A673 (cell line): ENCODE measurements around the gene GPR78. TPM values are rescaled to one million over a fixed set of nuclear protein-coding genes. Genes with fewer than 3 reads are reported as not detected.

Experiments used
- BruUV-seq: library from RNA; stranded (reverse); fragments of 400-500 nt; replicated peaks from 2 replicates; lab custom pipeline; 2021; lab: Mats Ljungman, UMichigan
- CTCF ChIA-PET: fragments of 300-600 bp; sonication (Branson Sonifier 250); formaldehyde crosslinking; loops from one replicate; lab custom pipeline; 2022; ENCODE audit warnings: antibody characterized with exemption; lab: Charles Lee
- POLR2A ChIA-PET: fragments of 300-600 bp; sonication (Branson Sonifier 250); formaldehyde crosslinking; loops from one replicate; lab custom pipeline; 2022; ENCODE audit warnings: antibody characterized with exemption; ENCODE audit not compliant: low non-redundant PET; lab: Charles Lee
- DNase-seq: peaks from one replicate; pipeline ENCODE4 v3.0.0-alpha.2; 2015; ENCODE audit warnings: low spot score
- H3K27ac ChIP-seq: fragments of 200-600 bp; sonication (generic); 2 replicates; pipeline ENCODE4 v1.5.1; 2016; ENCODE audit warnings: mixed run types, low read depth, mild to moderate bottlenecking, mixed read lengths, antibody characterized with exemption, low read length; ENCODE audit not compliant: poor library complexity, severe bottlenecking
- H3K27me3 ChIP-seq: fragments of 200-600 bp; sonication (generic); replicated peaks from 2 replicates; pipeline ENCODE4 v1.6.1; 2017; ENCODE audit warnings: mixed run types, low read depth, mild to moderate bottlenecking, mixed read lengths, antibody characterized with exemption, low read length; ENCODE audit not compliant: insufficient read depth, poor library complexity
- H3K36me3 ChIP-seq: fragments of 200-600 bp; sonication (generic); 2 replicates; pipeline ENCODE4 v1.6.1; 2016; ENCODE audit warnings: mixed run types, mild to moderate bottlenecking, mixed read lengths, antibody characterized with exemption, low read length; ENCODE audit not compliant: insufficient read depth, poor library complexity, severe bottlenecking
- H3K4me1 ChIP-seq: fragments of 200-600 bp; sonication (generic); 2 replicates; pipeline ENCODE4 v1.6.1; 2017; ENCODE audit warnings: mixed run types, mild to moderate bottlenecking, mixed read lengths, antibody characterized with exemption, low read length; ENCODE audit not compliant: insufficient read depth, poor library complexity, severe bottlenecking
- H3K4me3 ChIP-seq: fragments of 200-600 bp; sonication (generic); 2 replicates; pipeline ENCODE4 v1.5.1; 2016; ENCODE audit warnings: low read depth, mixed run types, mild to moderate bottlenecking, mixed read lengths, low read length; ENCODE audit not compliant: poor library complexity, severe bottlenecking
- H3K9me3 ChIP-seq: fragments of 200-600 bp; sonication (generic); 2 replicates; pipeline ENCODE4 v1.6.1; 2016; ENCODE audit warnings: mixed run types, low read depth, mild to moderate bottlenecking, mixed read lengths, antibody characterized with exemption, low read length; ENCODE audit not compliant: poor library complexity, severe bottlenecking
- EZH2 ChIP-seq: fragments of 200-600 bp; sonication (generic); IDR thresholded peaks from 2 replicates; pipeline ENCODE4 v1.6.1; 2017; ENCODE audit warnings: borderline replicate concordance, low read depth, mild to moderate bottlenecking, mixed read lengths, antibody characterized with exemption, low read length; ENCODE audit not compliant: poor library complexity, severe bottlenecking
- intact Hi-C: fragments of 100-400 bp; cut with micrococcal nuclease; formaldehyde crosslinking; loops from one replicate; pipeline ENCODE4 v1.10.0; 2022; ENCODE audit not compliant: unreplicated experiment
- total RNA-seq: library from RNA; stranded (reverse); gene quantifications from 2 replicates; pipeline ENCODE4 v1.2.3, GENCODE V29; 2021
- TF ChIP-seq, protein P1 (sequence below): fragments of 300-800, 200-600 bp; sonication (generic); conservative IDR thresholded peaks from 2 replicates; pipeline ENCODE4 v1.5.1; 2017; ENCODE audit warnings: low read depth, mild to moderate bottlenecking, antibody characterized with exemption, low read length, moderate library complexity, mixed read lengths

GPR78 gene
- total RNA-seq, 1 experiment from 2014 or later: not detected

DNA sequence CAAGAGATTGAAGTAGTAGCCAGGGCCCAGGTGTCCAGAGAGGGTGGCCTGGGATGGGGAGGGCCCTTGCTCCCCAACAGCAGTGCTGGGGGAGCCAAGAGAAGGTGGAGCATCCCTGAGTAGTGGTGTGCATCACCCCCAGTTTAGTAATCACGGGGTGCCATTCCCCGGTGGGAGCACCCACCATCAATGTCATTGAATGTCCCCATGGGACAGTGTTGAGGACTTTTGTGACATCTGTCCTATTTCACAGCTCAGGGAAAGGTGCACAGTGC is 7.9 kb downstream of the GPR78 start:
- no peak for DNase-seq
- TF ChIP-seq EZH2: no peak
- TF ChIP-seq, protein P1, sequence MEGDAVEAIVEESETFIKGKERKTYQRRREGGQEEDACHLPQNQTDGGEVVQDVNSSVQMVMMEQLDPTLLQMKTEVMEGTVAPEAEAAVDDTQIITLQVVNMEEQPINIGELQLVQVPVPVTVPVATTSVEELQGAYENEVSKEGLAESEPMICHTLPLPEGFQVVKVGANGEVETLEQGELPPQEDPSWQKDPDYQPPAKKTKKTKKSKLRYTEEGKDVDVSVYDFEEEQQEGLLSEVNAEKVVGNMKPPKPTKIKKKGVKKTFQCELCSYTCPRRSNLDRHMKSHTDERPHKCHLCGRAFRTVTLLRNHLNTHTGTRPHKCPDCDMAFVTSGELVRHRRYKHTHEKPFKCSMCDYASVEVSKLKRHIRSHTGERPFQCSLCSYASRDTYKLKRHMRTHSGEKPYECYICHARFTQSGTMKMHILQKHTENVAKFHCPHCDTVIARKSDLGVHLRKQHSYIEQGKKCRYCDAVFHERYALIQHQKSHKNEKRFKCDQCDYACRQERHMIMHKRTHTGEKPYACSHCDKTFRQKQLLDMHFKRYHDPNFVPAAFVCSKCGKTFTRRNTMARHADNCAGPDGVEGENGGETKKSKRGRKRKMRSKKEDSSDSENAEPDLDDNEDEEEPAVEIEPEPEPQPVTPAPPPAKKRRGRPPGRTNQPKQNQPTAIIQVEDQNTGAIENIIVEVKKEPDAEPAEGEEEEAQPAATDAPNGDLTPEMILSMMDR: no peak
- CTCF ChIA-PET: no interaction called here
- Histone ChIP-seq H3K27me3 (peaks cover 70% of the 10 kb centered on the region), H3K27ac (no peak overlapping the region), H3K36me3 (no peaks in the 10 kb centered on the region), H3K4me3 (no peak overlapping the region), H3K9me3 (no peaks in the 10 kb centered on the region), H3K4me1 (no peaks in the 10 kb centered on the region)
- BruUV-seq: no TSS peak
- POLR2A ChIA-PET: interaction anchor here (0.6 kb wide), 1 partner anchor 386 kb away, joined by 3 read pairs; no protein-coding TSS in a partner anchor
- intact Hi-C loops: no loop called here

DNA sequence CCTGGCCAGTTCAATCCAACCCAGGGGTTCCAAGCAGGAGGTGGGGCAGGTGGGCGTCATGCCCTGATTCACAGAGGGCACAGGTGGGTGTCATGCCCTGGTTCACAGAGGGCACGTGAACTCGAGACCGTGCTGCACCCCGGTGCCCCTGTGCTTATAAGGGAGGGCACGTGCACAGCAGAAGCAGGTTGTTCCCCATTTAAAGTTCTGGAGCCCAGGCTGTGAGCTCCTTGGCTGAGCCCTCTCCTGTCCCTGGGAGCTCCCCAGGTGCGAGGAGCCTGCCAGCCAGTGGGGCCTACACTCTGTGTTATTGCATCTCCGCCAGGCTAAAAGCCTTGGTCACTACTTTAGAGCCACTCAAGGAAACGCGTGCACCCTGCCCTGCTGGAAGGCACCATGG is 9.1 kb downstream of the GPR78 start:
- peaks cover 75% of the 10 kb centered on the region for H3K27me3 ChIP-seq

DNA sequence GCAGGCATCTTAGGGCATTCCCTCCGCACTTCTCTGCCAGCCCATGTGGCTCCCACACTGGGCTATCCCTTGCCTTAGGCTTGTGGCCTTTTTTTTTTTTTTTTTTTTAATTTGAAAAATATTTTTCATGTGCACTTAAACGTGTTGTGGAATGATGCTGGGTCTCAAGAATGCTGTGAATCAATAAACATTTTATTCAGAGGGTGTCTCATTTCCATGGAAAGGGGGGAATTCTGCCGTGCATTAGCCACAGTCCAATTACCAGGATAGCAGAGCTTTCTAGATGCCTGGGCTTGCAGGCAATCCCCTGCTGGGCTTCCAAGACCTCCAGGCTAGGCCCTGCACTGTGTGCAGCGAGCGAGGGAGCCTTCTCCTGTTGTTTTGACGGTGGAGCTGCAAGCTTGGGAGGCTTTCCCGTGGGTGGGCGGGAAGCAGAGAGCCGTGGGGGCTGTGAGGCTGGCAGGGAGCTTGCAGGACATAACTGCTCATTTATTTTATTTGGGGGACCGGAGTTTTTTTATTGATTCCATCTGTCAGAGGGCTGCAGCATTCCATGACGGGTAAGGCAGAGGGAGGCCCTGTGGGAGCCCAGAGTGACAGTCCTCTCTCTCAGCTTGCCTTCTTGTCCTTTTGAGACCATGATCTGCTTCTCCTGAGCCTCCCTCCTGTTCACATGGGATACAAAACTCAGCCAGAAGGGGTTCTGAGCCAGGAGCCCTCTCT is 9.8 kb downstream of the GPR78 start:
- intact Hi-C loops: no loop called here
- no peak for DNase-seq
- ChIA-PET CTCF (interaction anchor here (0.6 kb wide), 1 partner anchor 10 kb away, joined by 3 read pairs; the partner anchor contains the start of gene GPR78), POLR2A (no interaction called here)
- Histone ChIP-seq H3K4me3 (no peak overlapping the region), H3K27me3 (peaks cover 69% of the 10 kb centered on the region), H3K4me1 (no peaks in the 10 kb centered on the region), H3K9me3 (no peaks in the 10 kb centered on the region), H3K36me3 (no peaks in the 10 kb centered on the region), H3K27ac (no peak overlapping the region)
- no peak for TF ChIP-seq EZH2
- no TSS peak for BruUV-seq

More for the DNA sequence above, 9.1 kb downstream of the GPR78 start:
- no peaks in the 10 kb centered on the region for H3K4me1 ChIP-seq
- BruUV-seq: no TSS peak
- no peaks in the 10 kb centered on the region for H3K36me3 ChIP-seq
- intact Hi-C loops: no loop called here
- H3K9me3 ChIP-seq: no peaks in the 10 kb centered on the region
- ChIA-PET POLR2A (no interaction called here), CTCF (interaction anchor here (0.6 kb wide), 2 partner anchors 9 to 28 kb away, joined by 3 to 4 read pairs; partner anchors contain the start of gene GPR78)
- no peak for DNase-seq
- H3K27ac ChIP-seq: no peak overlapping the region
- TF ChIP-seq, protein P1: no peak
- no peak for TF ChIP-seq EZH2
- no peak overlapping the region for H3K4me3 ChIP-seq

DNA sequence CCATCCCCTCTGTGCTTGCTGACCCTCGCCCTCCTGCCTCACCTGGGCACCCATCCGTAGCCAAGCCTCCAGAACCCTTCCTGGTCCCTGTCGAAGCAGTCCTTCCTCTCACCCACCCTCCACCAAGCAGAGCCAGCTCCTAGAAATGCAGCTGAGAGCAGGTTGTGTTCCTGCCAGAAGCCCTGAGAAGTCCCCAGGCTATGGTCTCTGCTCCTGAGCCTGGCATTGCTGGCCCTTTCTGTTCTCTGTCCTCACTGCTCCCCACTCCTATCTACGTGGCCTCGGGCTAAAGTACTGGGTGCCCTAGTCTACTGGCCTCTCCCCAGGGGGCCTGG is 10.3 kb downstream of the GPR78 start:
- Histone ChIP-seq H3K27me3 (peaks cover 64% of the 10 kb centered on the region), H3K9me3 (no peaks in the 10 kb centered on the region), H3K4me3 (no peak overlapping the region), H3K36me3 (no peaks in the 10 kb centered on the region), H3K27ac (no peak overlapping the region), H3K4me1 (no peaks in the 10 kb centered on the region)
- ChIA-PET CTCF (no interaction called here), POLR2A (no interaction called here)
- no TSS peak for BruUV-seq
- TF ChIP-seq, protein P1: no peak
- no peak for TF ChIP-seq EZH2
- DNase-seq: no peak
- intact Hi-C loops: no loop called here
